Measurements from ENCODE around the gene TNS3. TPM values are rescaled to one million over a fixed set of nuclear protein-coding genes. Genes with fewer than 3 reads are reported as not detected.
A peak's percentile ranks its signal among the peaks of the same experiment; 100 is the strongest.

TNS3 gene
- total RNA-seq, 1 donor from 2014 or later, result 5.7 TPM

- DNase-seq, result no peak
- no peaks in the 10 kb centered on the region for H3K9me3 Mint-ChIP-seq
- H3K27ac Mint-ChIP-seq, result no peak overlapping the region
- H3K27me3 Mint-ChIP-seq, result no peaks in the 10 kb centered on the region
- no peaks in the 10 kb centered on the region for H3K4me1 Mint-ChIP-seq
- no peak overlapping the region for H3K4me3 Mint-ChIP-seq
- H3K36me3 Mint-ChIP-seq (ENCODE audit: low read depth), result no peaks in the 10 kb centered on the region
- intact Hi-C loops (cut with micrococcal nuclease), result no loop called here
Measured at GRCh38 chr7:47330561-47331178, 251.2 kb downstream of the TNS3 start.

- H3K4me3 Mint-ChIP-seq, result no peak overlapping the region
- H3K36me3 Mint-ChIP-seq (ENCODE audit: low read depth), result no peaks in the 10 kb centered on the region
- H3K27me3 Mint-ChIP-seq, result no peaks in the 10 kb centered on the region
- H3K27ac Mint-ChIP-seq, result no peak overlapping the region
- H3K9me3 Mint-ChIP-seq, result no peaks in the 10 kb centered on the region
- no peak for DNase-seq
- intact Hi-C loops (cut with micrococcal nuclease), result no loop called here
- no peaks in the 10 kb centered on the region for H3K4me1 Mint-ChIP-seq
Measured at GRCh38 chr7:47330026-47330425, 251.9 kb downstream of the TNS3 start.

GRCh38 chr7:47329320-47329926 is 252.5 kb downstream of the TNS3 start:
- Mint-ChIP-seq H3K27ac (no peak overlapping the region), H3K27me3 (no peaks in the 10 kb centered on the region), H3K36me3 (ENCODE audit: low read depth) (no peaks in the 10 kb centered on the region), H3K4me1 (no peaks in the 10 kb centered on the region), H3K9me3 (no peaks in the 10 kb centered on the region), H3K4me3 (no peak overlapping the region)
- DNase-seq, result no peak
- intact Hi-C loops (cut with micrococcal nuclease), result no loop called here

- H3K4me1 Mint-ChIP-seq, result no peaks in the 10 kb centered on the region
- H3K27ac Mint-ChIP-seq, result peak overlapping the region; percentile 40
- no peaks in the 10 kb centered on the region for H3K27me3 Mint-ChIP-seq
- H3K36me3 Mint-ChIP-seq (ENCODE audit: low read depth), result no peaks in the 10 kb centered on the region
- intact Hi-C loops (cut with micrococcal nuclease), result no loop called here
- DNase-seq, result no peak
- no peak overlapping the region for H3K4me3 Mint-ChIP-seq
- H3K9me3 Mint-ChIP-seq, result no peaks in the 10 kb centered on the region
Measured at GRCh38 chr7:47328392-47329319, 253.3 kb downstream of the TNS3 start.

GRCh38 chr7:47327698-47328391 is 254.1 kb downstream of the TNS3 start:
- no peak overlapping the region for H3K4me3 Mint-ChIP-seq
- no peak overlapping the region for H3K27ac Mint-ChIP-seq
- H3K27me3 Mint-ChIP-seq, result no peaks in the 10 kb centered on the region
- intact Hi-C loops (cut with micrococcal nuclease), result no loop called here
- no peaks in the 10 kb centered on the region for H3K9me3 Mint-ChIP-seq
- no peak for DNase-seq
- H3K4me1 Mint-ChIP-seq, result no peaks in the 10 kb centered on the region
- H3K36me3 Mint-ChIP-seq (ENCODE audit: low read depth), result no peaks in the 10 kb centered on the region

GRCh38 chr7:47327346-47327697 is 254.6 kb downstream of the TNS3 start:
- no peak for DNase-seq
- Mint-ChIP-seq H3K4me1 (no peaks in the 10 kb centered on the region), H3K27me3 (no peaks in the 10 kb centered on the region), H3K36me3 (ENCODE audit: low read depth) (no peaks in the 10 kb centered on the region), H3K4me3 (no peak overlapping the region), H3K9me3 (no peaks in the 10 kb centered on the region), H3K27ac (no peak overlapping the region)
- intact Hi-C loops (cut with micrococcal nuclease), result no loop called here

- no peaks in the 10 kb centered on the region for H3K36me3 Mint-ChIP-seq (ENCODE audit: low read depth)
- no peaks in the 10 kb centered on the region for H3K27me3 Mint-ChIP-seq
- DNase-seq, result no peak
- H3K4me1 Mint-ChIP-seq, result peaks cover 2% of the 10 kb centered on the region
- no peak overlapping the region for H3K4me3 Mint-ChIP-seq
- intact Hi-C loops (cut with micrococcal nuclease), result loop anchor here (1.0 kb wide), 1 partner anchor 36 kb away; no protein-coding TSS in a partner anchor
- no peaks in the 10 kb centered on the region for H3K9me3 Mint-ChIP-seq
- H3K27ac Mint-ChIP-seq, result no peak overlapping the region
Measured at GRCh38 chr7:47326808-47327207, 255.1 kb downstream of the TNS3 start.

- no peaks in the 10 kb centered on the region for H3K36me3 Mint-ChIP-seq (ENCODE audit: low read depth)
- DNase-seq, result no peak
- peaks cover 4% of the 10 kb centered on the region for H3K4me1 Mint-ChIP-seq
- H3K27me3 Mint-ChIP-seq, result no peaks in the 10 kb centered on the region
- no peak overlapping the region for H3K27ac Mint-ChIP-seq
- intact Hi-C loops (cut with micrococcal nuclease), result loop anchor here (1.0 kb wide), 1 partner anchor 35 kb away; no protein-coding TSS in a partner anchor
- no peaks in the 10 kb centered on the region for H3K9me3 Mint-ChIP-seq
- H3K4me3 Mint-ChIP-seq, result no peak overlapping the region
Measured at GRCh38 chr7:47326220-47326619, 255.7 kb downstream of the TNS3 start.

- H3K4me1 Mint-ChIP-seq, result peaks cover 4% of the 10 kb centered on the region
- no peak for DNase-seq
- no peaks in the 10 kb centered on the region for H3K36me3 Mint-ChIP-seq (ENCODE audit: low read depth)
- H3K9me3 Mint-ChIP-seq, result no peaks in the 10 kb centered on the region
- H3K4me3 Mint-ChIP-seq, result no peak overlapping the region
- H3K27me3 Mint-ChIP-seq, result no peaks in the 10 kb centered on the region
- H3K27ac Mint-ChIP-seq, result no peak overlapping the region
- intact Hi-C loops (cut with micrococcal nuclease), result no loop called here
Measured at GRCh38 chr7:47325337-47325736, 256.6 kb downstream of the TNS3 start.

GRCh38 chr7:47323904-47324303 is 258.0 kb downstream of the TNS3 start:
- H3K27me3 Mint-ChIP-seq, result no peaks in the 10 kb centered on the region
- H3K4me3 Mint-ChIP-seq, result no peak overlapping the region
- H3K36me3 Mint-ChIP-seq (ENCODE audit: low read depth), result no peaks in the 10 kb centered on the region
- H3K27ac Mint-ChIP-seq, result no peak overlapping the region
- intact Hi-C loops (cut with micrococcal nuclease), result no loop called here
- H3K9me3 Mint-ChIP-seq, result no peaks in the 10 kb centered on the region
- no peak for DNase-seq
- H3K4me1 Mint-ChIP-seq, result peaks cover 6% of the 10 kb centered on the region

GRCh38 chr7:47322731-47323130 is 259.2 kb downstream of the TNS3 start:
- Mint-ChIP-seq H3K4me3 (no peak overlapping the region), H3K9me3 (no peaks in the 10 kb centered on the region), H3K4me1 (peaks cover 6% of the 10 kb centered on the region), H3K27me3 (no peaks in the 10 kb centered on the region), H3K27ac (no peak overlapping the region), H3K36me3 (ENCODE audit: low read depth) (no peaks in the 10 kb centered on the region)
- intact Hi-C loops (cut with micrococcal nuclease), result no loop called here
- DNase-seq, result no peak

GRCh38 chr7:47320296-47320695 is 261.6 kb downstream of the TNS3 start:
- DNase-seq, result no peak
- Mint-ChIP-seq H3K9me3 (no peaks in the 10 kb centered on the region), H3K27me3 (no peaks in the 10 kb centered on the region), H3K4me3 (no peak overlapping the region), H3K36me3 (ENCODE audit: low read depth) (no peaks in the 10 kb centered on the region), H3K4me1 (peaks cover 8% of the 10 kb centered on the region), H3K27ac (no peak overlapping the region)
- intact Hi-C loops (cut with micrococcal nuclease), result no loop called here

- DNase-seq, result no peak
- H3K9me3 Mint-ChIP-seq, result no peaks in the 10 kb centered on the region
- intact Hi-C loops (cut with micrococcal nuclease), result no loop called here
- peak overlapping the region; percentile 9 for H3K27ac Mint-ChIP-seq
- no peak overlapping the region for H3K4me3 Mint-ChIP-seq
- H3K36me3 Mint-ChIP-seq (ENCODE audit: low read depth), result no peaks in the 10 kb centered on the region
- H3K4me1 Mint-ChIP-seq, result peaks cover 10% of the 10 kb centered on the region
- no peaks in the 10 kb centered on the region for H3K27me3 Mint-ChIP-seq
Measured at GRCh38 chr7:47318395-47319182, 263.3 kb downstream of the TNS3 start.
